DOHH2 (cell line): ENCODE results near the gene JDP2.

Source experiments
- H3F3A ChIP-seq: fragments of 200-600 bp; sonication (generic), shearing (Covaris generic); 2 replicates; pipeline ENCODE4 v1.6.0; 2016; ENCODE audit warnings: antibody characterized with exemption, mild to moderate bottlenecking; ENCODE audit not compliant: control insufficient read depth, insufficient read depth
- H3K27ac ChIP-seq: fragments of 200-600 bp; sonication (generic); 2 replicates; pipeline ENCODE4 v1.5.1; 2014; ENCODE audit warnings: low read depth, mild to moderate bottlenecking, low read length, moderate library complexity
- H3K27me3 ChIP-seq: fragments of 200-600 bp; sonication (generic); 2 replicates; pipeline ENCODE4 v1.6.1; 2014; ENCODE audit warnings: mild to moderate bottlenecking, low read length, mixed read lengths; ENCODE audit not compliant: control insufficient read depth
- H3K36me3 ChIP-seq: fragments of 200-600 bp; sonication (generic); 2 replicates; pipeline ENCODE4 v1.6.1; 2014; ENCODE audit warnings: mild to moderate bottlenecking, low read length, moderate library complexity, mixed read lengths; ENCODE audit not compliant: control insufficient read depth
- H3K4me1 ChIP-seq: fragments of 200-600 bp; sonication (generic); 2 replicates; pipeline ENCODE4 v1.6.1; 2014; ENCODE audit warnings: mild to moderate bottlenecking, low read length, mixed read lengths; ENCODE audit not compliant: control insufficient read depth
- H3K4me2 ChIP-seq: fragments of 200-600 bp; sonication (generic); 2 replicates; pipeline ENCODE4 v1.6.0; 2014; ENCODE audit warnings: mild to moderate bottlenecking, low read length, moderate library complexity
- H3K4me3 ChIP-seq: fragments of 200-600 bp; sonication (generic); 2 replicates; pipeline ENCODE4 v1.5.1; 2014; ENCODE audit warnings: mild to moderate bottlenecking, low read length, mixed read lengths
- H3K79me2 ChIP-seq: fragments of 200-600 bp; sonication (generic); 2 replicates; pipeline ENCODE4 v1.6.1; 2014; ENCODE audit warnings: mild to moderate bottlenecking, low read length, mixed read lengths; ENCODE audit not compliant: control insufficient read depth
- H3K9me2 ChIP-seq: fragments of 200-600 bp; sonication (generic); replicated peaks from 2 replicates; pipeline ENCODE4 v1.6.1; 2014; ENCODE audit warnings: mild to moderate bottlenecking, low read length, mixed read lengths; ENCODE audit not compliant: control insufficient read depth
- H3K9me3 ChIP-seq: fragments of 200-600 bp; sonication (generic); 2 replicates; pipeline ENCODE4 v1.6.1; 2014; ENCODE audit warnings: antibody characterized with exemption, low read length, mixed read lengths; ENCODE audit not compliant: control insufficient read depth, insufficient read depth
- H4K20me1 ChIP-seq: fragments of 200-600 bp; sonication (generic); 2 replicates; pipeline ENCODE4 v1.6.0; 2014; ENCODE audit warnings: low read depth, mild to moderate bottlenecking, antibody characterized with exemption, low read length, moderate library complexity; ENCODE audit not compliant: control insufficient read depth, insufficient read depth
- EZH2phosphoT487 ChIP-seq: fragments of 200-600 bp; sonication (generic); IDR thresholded peaks from 2 replicates; pipeline ENCODE4 v1.6.1; 2017; ENCODE audit warnings: borderline replicate concordance, mild to moderate bottlenecking, antibody characterized with exemption, low read length, moderate library complexity, mixed read lengths
- TF ChIP-seq, protein P1 (sequence below): fragments of 200-600 bp; sonication (generic); IDR thresholded peaks from one replicate; pipeline ENCODE4 v1.5.1; 2014; ENCODE audit warnings: antibody characterized with exemption, mild to moderate bottlenecking, low read depth, low read length; ENCODE audit not compliant: poor library complexity, severe bottlenecking

The JDP2 gene

GRCh38 chr14:75459791-75460190 is 32.0 kb downstream of the JDP2 start:
- Histone ChIP-seq H3K4me2 (no peak overlapping the region), H3K27ac (no peak overlapping the region), H3K36me3 (no peaks in the 10 kb centered on the region), H3K4me1 (no peaks in the 10 kb centered on the region), H3K4me3 (no peak overlapping the region), H3F3A (no peaks in the 10 kb centered on the region), H3K27me3 (no peaks in the 10 kb centered on the region), H3K79me2 (no peaks in the 10 kb centered on the region), H4K20me1 (no peaks in the 10 kb centered on the region), H3K9me2 (no peaks in the 10 kb centered on the region), H3K9me3 (no peaks in the 10 kb centered on the region)
- no peak for TF ChIP-seq EZH2phosphoT487
- TF ChIP-seq, protein P1, sequence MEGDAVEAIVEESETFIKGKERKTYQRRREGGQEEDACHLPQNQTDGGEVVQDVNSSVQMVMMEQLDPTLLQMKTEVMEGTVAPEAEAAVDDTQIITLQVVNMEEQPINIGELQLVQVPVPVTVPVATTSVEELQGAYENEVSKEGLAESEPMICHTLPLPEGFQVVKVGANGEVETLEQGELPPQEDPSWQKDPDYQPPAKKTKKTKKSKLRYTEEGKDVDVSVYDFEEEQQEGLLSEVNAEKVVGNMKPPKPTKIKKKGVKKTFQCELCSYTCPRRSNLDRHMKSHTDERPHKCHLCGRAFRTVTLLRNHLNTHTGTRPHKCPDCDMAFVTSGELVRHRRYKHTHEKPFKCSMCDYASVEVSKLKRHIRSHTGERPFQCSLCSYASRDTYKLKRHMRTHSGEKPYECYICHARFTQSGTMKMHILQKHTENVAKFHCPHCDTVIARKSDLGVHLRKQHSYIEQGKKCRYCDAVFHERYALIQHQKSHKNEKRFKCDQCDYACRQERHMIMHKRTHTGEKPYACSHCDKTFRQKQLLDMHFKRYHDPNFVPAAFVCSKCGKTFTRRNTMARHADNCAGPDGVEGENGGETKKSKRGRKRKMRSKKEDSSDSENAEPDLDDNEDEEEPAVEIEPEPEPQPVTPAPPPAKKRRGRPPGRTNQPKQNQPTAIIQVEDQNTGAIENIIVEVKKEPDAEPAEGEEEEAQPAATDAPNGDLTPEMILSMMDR = no peak

GRCh38 chr14:75460394-75460793 is 32.6 kb downstream of the JDP2 start:
- no peak overlapping the region for H3K27ac ChIP-seq
- H3K4me1 ChIP-seq = 0 out of 2 replicates have a peak, but pooled peaks cover 2% of the 10 kb centered on the region
- H3K36me3 ChIP-seq = no peaks in the 10 kb centered on the region
- H3K9me3 ChIP-seq = no peaks in the 10 kb centered on the region
- no peaks in the 10 kb centered on the region for H3K27me3 ChIP-seq
- no peaks in the 10 kb centered on the region for H4K20me1 ChIP-seq
- H3K4me2 ChIP-seq = no peak overlapping the region
- no peaks in the 10 kb centered on the region for H3F3A ChIP-seq
- H3K79me2 ChIP-seq = no peaks in the 10 kb centered on the region
- no peak overlapping the region for H3K4me3 ChIP-seq
- TF ChIP-seq EZH2phosphoT487 = no peak
- TF ChIP-seq, protein P1 = no peak
- H3K9me2 ChIP-seq = no peaks in the 10 kb centered on the region

DNA sequence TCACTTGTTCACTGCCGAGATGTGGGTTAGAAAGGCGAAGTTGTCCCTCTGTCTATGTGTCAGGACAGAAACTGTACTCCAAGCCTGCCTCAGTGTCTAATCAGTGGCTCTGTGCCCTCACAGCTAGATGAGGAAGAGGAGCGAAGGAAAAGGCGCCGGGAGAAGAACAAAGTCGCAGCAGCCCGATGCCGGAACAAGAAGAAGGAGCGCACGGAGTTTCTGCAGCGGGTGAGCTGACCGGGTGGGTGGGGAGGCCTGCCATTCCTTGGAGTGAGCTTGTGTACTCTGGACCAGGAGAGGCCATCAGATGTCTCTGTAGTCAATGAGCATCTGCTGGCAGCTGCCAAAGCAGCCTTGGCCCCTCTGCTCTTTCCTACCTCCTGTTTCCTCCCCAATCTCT is 33.5 kb downstream of the JDP2 start:
- Histone ChIP-seq H3K27ac (no peak overlapping the region), H3K79me2 (no peaks in the 10 kb centered on the region), H3K9me2 (no peaks in the 10 kb centered on the region), H4K20me1 (no peaks in the 10 kb centered on the region), H3K4me3 (no peak overlapping the region), H3F3A (no peaks in the 10 kb centered on the region), H3K27me3 (no peaks in the 10 kb centered on the region), H3K4me2 (no peak overlapping the region), H3K4me1 (peaks cover 10% of the 10 kb centered on the region), H3K36me3 (no peaks in the 10 kb centered on the region), H3K9me3 (no peaks in the 10 kb centered on the region)
- TF ChIP-seq EZH2phosphoT487 = no peak
- TF ChIP-seq, protein P1 = no peak
